Stimulated activated CD4-positive, alpha-beta T cell treated with anti-CD3 and anti-CD28 coated beads, Interleukin-1b, Interleukin-23, amount 100 ng/mL, for 24 hours (primary cell): ENCODE measurements around the gene ACTN1.
A peak's percentile ranks its signal among the peaks of the same experiment; 100 is the strongest.
"Not testable (repeated sequence)": the region's sequence is repeated elsewhere in the genome, so short reads cannot be mapped to it uniquely, and the experiment has no call there.

Source experiments
- DNase-seq, 4 experiments: peaks; one replicate each; pipeline ENCODE4 v3.0.0-alpha.2; 2020; ENCODE audit warnings: low read depth in 4 of 4, low spot score in 1 of 4

The ACTN1 gene

DNA sequence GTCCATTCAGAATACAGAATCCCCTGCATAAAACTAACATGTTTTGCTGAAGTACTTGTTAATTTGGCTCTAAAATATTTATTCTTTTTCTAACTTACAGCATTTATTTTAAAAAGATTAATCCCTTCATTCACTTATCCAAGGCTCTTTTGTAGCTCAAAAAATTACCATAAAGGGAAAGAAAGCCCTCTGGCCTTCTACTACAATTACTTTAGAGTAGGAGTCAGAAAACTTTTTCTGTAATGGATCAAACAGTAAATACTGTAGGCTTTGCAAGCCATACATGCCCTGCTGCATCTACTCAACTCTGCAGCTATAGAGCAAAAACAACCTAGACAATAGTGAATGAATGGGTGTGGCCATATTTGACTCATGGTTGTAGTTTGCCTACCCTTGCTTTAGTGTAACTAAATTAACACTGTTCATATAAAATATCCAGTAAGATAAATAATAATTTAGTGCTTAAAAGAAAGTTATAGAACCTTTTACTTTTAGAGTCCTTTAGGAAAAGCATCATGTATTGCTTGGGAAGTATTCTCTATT lies 112.0 kb downstream of the ACTN1 start:
- no peak for DNase-seq

DNA sequence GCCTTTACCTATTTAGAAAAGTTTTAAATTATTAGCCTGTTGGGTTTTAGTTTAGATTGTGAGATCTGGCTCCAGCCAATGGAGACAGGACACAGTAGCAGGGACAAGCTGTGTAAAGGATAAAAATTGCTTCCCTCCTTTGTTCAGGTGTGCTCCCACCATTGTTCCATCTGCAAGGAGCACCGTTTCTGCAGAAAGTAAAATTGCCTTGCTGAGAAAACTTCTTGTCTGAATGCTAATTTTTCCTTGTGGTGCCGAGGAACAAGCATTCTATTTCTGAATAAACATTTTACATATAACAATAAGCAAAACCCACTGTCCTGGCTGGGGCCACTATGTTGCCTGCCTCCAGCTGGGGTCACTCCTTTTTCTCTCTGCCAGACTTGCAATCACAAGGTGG lies 113.6 kb downstream of the ACTN1 start:
- DNase-seq = no peak

DNA sequence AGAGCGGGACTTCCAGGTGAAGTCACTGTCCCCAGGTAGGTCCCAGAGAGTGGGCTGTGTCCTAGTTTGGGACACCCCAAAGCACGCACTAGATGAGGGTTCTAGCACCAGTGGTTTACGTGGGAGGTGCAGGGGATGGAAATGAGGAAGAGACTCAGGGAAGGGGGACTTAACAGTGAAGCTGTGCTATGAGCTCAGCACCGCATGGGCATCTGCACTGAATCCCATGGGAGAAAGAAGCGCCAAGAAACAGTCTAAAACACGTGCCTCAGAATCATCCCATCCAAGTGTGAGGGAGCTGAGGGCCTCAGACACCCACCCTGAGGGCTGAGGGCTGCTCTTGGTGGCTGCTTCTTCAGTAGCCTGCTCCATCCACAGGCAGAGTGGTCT lies 114.7 kb downstream of the ACTN1 start:
- no peak for DNase-seq

DNA sequence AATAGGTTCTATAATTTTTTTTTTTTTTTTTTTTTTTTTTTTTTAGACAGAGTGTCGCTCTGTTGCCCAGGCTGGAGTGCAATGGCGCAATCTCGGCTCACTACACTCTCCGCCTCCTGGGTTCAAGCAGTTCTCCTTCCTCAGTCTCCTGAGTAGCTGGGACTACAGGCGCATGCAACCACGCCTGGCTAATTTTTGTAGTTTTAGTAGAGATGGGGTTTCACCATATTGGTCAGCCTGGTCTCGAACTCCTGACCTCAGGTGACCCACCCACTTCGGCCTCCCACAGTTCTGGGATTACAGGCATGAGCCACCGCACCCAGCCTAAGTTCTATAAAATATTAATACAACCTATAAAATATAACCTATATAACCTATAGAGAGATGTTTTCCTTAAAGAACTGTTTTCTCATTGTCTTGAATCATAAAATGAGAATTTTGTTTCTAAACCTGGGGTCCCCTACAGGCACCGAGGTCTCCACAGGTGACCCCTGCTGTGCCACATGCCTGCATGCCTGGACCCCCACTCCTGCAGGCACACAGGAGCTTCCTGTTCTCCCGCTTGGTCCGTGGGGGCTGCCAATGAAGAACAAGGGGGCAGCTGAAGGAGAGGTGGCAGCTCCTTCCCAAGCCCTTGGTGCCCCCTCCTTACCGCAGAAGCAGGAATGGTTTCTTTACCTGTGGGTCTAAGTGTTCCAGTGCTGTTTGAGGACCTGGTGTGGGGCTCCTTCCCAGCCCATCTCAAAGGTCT lies 115.3 kb downstream of the ACTN1 start:
- no peak for DNase-seq

DNA sequence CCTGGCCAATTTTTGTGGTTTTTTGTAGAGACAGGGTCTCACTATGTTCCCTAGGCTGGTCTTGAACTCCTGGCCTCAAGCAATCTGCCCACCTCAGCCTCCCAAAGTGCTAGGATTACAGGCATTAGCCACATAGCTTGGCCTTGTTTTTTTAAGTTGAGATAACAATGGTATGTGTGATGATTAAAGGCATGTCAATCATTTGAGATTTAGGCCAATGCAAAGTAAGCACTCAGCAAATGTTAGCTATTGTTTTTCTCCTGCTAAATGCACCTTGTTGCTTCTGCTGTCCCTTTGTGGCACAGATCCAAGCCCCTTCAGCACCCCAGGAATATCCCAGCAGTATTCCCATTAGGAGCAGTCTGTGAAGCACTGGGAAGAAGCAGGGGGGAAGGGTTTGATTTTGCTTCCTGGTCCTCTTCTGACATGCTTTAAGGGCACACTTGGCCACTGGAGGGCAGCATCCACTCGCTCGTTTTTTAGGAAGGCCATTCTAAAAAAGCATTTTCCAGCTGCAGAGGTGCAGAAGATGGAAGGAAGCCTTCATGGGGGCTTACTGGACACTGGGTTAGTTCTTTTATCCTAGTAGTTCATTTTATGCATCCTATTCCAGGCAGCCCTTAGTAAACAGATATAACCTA lies 116.0 kb downstream of the ACTN1 start:
- DNase-seq = peak; percentile 28 to 49 (median 38)

DNA sequence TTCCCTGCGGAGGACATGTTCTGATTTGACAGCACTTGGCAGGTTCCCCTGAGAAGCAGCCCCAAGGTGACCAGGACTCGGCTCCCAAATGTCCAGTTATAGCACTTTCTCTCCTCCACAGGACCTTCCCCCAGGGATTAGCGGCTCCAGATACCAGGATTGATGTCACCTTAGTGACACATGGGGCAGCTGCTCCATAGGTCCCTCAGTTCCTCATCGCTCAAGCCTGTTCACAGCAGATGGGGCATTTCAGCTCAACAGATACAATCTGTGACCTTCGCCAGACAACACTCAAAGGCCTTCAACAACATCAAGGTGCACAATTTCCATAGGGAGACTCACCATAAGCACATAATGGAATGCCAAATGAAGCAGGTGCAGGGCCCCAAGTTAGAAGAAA lies 118.3 kb downstream of the ACTN1 start:
- no peak for DNase-seq

DNA sequence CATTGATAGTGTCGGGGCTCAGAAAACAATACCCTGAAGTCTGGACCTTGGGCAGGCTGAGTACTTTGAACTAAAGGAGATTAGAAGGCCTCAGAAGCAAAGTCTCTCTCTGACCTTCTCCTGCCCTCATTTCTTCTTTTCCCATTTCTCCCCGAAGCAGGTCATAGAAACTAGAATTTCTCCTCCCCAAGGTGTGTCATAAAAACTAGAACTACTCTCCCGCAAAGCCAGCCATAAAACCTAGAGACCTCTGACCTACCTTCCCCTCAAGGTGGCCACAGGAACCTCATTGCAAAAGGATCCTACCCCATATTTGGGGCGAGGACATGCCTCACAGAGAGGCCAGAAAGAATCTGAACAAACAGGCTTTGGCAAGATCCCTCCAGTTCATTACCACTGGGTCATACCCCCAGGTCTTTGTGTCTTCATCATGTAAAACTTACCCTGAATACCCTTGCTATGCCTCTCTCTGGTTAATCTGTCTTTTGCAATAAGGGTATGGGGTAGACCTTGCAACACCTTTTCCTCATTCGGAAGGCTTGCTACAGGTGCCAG lies 121.5 kb downstream of the ACTN1 start:
- no peak for DNase-seq

DNA sequence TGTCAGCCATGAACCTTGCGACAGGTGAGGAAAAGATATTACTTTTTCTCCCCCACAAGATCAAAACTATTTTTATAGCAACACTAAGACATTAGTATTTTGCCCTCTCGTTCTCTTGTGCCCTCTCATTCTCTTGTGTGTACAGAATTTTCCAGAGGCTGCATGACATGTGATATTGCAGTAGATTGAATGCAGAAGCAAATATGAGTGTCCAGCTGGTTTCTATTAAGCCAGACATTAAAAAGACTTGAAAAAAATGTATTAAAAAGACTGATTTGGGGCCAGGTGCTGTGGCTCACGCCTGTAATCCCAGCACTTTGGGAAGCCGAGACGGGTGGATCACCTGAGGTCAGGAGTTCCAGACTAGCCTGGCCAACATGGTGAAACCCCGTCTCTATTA lies 122.5 kb downstream of the ACTN1 start:
- no peak for DNase-seq

DNA sequence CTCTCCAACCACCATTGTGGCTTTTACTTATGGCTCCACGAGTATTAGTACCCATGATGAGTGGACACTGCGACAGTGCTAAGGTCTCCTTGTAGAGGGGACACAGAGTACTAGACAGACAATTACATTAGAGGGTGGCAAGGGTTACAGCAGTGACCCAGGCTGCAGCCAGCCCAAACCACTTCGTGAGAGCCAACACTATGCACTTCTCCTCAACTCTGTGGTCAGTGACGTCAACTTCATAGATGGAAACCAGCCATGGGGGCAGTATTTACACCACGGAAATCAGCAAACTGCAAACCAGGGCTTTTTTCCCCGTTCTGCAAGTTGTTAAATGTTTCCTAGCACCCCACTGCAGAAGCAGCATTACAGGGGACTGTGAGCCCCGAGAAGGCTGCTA lies 124.7 kb downstream of the ACTN1 start:
- DNase-seq = no peak

DNA sequence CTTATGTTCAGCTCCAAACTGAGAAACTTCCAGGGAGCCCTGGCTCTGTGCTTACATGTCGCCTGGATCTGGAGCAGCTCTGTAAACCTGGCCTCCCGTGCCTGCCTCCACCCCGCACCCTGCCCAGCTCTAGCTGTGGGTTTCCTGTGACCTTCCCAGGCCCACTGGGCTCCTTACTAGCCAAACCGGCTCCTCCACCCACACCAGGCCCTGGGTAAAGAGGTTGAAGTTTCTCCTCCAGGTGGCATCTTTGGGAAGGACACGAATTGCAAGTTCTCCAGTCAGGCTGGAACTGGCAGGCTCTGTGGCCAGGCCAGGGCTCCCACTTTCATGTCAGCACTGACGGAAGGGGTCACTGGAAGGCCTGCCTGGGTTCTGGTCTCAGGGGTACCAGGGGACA lies 125.4 kb downstream of the ACTN1 start:
- DNase-seq = no peak

DNA sequence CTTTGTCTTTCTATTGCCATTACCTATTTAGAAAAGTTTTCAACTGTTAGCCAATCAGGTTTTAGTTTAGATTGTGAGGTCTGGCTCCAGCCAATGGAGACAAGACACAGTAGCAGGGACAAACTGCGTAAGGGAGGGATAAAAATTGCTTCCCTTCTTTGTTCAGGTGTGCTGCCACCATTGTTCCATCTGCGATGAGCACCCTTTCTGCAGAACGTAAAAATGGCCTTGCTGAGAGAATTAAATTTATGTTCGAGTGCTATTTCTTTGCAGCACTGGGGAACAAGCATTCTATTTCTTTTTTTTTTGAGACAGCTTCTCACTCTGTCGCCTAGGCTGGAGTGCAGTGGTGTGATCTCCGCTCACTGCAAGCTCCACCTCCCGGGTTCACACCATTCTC lies 126.6 kb downstream of the ACTN1 start:
- not testable (repeated sequence) for DNase-seq

DNA sequence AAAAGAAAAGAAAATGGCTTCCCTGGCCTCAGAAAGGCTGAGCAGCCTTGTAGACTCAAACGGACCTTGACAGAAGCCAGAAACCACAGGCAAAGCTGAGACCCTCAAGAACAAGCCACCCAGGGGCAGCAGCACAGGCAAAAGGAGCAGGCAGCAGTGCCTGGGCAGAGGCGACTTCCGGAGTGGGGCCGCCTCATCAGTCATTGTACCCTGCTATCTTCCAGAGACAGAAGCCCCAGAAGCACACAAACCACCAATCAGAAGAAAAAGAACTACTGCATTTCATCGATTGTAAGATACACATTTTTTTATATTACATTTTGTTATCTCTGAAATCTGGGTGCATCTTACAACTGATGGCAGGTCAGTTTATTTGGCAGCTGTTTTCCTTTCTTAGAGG lies 128.0 kb downstream of the ACTN1 start:
- DNase-seq = no peak

DNA sequence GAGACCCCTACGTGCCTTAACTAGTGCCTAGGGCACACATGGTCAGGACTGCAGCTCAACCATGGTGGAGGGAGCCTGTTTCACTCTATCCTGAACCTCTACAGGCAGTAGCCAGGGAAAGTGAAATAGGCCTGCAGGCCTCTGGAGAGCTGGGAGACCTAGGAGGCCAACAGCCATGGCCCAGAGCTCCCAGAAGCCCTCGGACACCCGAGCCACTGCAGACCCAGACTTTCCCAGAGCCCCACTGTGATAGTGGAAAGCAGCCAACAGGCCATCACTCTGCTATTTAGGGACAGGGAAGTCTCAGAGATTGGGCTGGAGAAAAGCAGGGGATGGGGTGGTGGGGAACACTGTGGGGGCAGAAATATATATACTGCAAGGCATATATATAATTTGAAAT lies 129.7 kb downstream of the ACTN1 start:
- no peak for DNase-seq

DNA sequence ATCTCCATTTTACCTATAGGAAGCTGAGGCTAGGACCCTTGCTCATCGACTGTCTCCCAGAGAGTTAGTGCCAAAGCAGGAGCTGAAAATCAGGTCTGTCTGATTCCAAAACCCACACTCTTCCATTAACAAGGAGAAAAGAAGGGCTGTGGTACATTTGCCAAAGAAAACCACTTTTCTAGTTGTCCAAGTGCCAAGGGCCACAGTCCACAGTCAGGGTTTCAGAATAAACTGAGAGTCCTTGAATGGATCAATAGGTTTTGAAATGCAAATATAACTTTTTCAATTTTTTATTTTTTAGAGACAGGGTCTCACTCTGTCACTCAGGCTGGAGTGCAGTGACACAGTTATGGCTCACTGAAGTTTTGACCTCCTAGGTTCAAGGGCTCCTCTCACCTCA lies 130.8 kb downstream of the ACTN1 start:
- no peak for DNase-seq

DNA sequence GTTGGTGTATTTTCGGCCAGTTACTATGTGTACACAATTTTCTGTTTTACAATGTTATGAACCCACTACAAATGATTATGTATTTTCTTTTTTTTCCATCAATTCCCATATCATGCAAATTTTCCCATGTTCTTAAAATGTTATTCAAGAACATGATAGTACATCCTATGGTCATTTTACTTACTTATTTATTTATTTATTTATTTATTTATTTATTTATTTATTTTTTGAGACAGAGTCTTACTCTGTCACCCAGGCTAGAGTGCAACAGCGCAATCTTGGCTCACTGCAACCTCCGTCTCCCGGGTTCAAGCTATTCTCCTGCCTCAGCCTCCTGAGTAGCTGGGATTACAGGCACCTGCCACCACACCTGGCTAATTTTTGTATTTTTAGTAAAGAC lies 131.5 kb downstream of the ACTN1 start:
- DNase-seq = not testable (repeated sequence)

DNA sequence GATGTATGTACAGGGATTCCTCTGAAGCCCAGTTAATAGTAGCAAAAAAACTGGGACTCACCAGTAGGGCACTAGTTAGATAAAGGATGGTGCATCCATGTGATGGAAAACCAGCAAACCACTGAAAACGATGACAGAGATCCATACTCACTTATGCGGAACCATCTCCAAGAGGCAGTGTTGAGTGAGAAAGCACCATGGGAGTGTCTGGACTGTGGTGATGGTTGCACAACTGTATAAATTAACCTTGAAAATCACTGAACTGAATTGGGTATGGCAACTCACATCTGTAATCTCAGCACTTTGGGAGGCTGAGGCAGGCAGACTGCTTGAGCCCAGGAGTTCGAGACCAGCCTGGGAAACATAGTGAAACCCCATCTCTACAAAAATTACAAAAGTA lies 132.6 kb downstream of the ACTN1 start:
- no peak for DNase-seq

DNA sequence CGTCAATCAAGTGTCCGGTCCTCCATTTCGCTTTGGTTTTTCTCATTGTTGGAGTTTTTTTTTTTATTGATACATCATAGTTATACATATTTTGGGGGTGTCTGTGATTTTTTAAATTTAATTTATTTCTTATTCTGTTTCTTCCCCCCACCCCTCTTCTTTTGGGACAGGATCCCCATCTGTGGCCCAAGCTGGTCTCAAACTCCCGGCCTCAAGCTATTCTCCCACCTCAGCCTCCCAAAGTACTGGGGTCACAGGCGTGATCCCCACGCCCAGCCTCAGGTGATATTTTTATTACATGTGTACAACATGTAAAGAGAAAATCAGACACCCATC lies 134.9 kb downstream of the ACTN1 start:
- DNase-seq = no peak

DNA sequence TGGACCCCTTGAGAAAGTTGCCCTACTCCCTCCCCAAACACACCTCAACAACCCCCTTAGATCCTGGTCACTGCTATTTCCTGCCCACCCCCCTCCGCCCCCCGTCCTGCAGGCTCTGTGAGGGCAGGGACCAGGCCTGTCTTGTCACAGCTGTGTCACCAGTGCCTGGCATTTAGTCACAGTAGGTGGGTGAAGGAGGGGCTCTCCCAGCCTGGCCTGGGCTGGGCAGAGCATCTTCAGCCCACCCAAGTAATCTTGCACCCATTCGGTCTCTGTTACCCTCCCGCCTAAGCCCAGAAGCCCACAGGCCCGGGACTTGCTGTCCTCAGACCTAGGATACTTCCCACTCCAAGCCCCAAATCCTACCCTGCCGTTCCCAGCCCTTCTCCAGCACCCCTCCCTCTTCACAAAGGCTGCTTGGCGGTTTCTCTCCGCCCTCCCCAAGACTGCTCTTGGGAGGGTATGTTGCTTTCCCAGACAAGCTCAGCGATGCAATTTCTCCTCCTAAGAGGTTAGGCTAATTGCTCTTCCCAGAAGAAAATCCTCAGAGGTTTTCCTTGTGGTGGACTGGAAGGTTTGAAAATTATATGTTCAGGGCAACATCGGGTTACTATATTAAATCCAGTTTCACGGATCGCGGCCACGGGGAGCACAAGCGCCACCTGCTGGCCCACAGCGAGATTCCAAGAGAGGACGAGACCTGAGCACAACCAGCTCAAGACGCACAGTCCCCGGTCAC lies 135.5 kb downstream of the ACTN1 start:
- DNase-seq = peak; percentile 51 to 66 (median 64)

DNA sequence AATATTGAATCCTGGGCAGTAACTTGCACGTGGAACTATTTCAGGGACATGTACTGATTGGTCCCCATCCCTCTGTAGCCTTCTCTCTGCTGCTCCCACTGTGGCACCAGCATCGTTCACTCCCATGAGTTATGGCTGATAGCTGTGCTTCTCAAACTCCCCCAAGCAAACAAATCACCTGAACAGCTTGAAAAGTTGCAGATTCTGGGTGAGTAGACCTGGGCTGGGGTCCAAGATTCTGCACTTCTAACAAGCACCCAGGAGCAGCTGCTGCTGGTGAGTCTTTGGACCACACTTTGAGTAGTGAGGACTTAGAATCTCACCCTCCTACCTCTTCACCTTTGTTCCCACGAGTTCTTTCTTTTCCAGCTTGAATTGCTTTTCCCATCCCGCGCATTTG lies 136.8 kb downstream of the ACTN1 start:
- no peak for DNase-seq

DNA sequence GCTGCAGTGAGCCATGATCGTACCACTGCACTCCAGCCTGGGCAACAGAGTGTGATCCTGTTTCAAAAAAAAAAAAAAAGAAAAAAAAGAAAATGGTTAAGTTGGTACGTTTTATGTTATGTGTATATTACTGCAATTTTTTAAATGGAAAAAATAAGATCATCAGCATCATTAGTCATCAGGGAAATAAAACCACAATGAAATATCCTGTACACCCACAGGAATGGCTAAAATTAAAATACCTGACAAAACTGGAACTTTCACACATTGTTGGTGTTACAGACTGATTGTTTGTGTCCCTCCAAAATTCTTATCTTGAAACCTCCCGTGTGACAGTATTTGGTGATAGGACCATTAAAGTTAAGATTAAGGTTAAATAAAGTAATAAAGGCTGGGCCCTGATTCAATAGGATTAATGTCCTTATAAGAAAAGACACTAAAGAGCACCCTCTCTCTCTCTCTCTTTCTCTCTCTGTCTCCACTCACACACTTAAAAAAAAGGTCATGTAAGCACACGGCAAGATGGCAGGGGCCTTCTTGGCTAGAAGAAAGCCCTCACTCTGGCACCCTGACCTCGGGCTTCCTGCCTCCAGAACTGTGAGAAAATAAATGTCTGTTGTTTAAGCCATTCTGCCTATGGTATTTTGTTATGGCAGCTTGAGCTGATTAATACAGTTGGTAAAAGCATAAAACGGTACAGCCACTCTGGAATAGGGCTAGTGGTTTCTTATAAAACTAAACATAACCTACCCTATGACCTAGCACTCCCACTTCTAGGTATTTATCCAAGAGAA lies 137.9 kb downstream of the ACTN1 start:
- no peak for DNase-seq

DNA sequence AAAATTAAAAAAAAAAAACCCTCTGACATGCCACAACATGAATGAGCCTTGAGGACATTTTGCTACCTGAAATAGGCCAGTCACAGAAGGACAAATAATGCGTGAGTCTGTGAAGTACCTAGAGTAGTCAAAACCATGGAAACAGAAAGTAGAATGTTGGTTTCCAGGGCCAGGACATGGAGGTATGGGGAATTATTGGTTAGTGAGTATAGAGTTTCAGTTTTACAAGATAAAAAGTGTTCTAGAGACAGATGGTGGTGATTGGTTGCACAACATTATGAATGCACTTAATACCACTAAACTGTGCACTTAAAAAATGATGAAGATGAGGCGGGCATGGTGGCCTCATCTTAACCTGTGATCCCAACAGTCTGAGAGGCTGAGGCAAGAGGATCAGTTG lies 138.6 kb downstream of the ACTN1 start:
- no peak for DNase-seq
